ENCODE measurements around the gene TDRD9. TPM values are rescaled to one million over a fixed set of nuclear protein-coding genes. Genes with fewer than 3 reads are reported as not detected.

TDRD9 gene
- total RNA-seq, 2 donors from 2014 or later = 12.0 TPM; not detected in 1

GRCh38 chr14:103941973-103942736 lies 13.9 kb downstream of the TDRD9 start, which contains the start of gene RD3L:
Gene RD3L (minus strand): TSS chr14:103942529. CDS start chr14:103941695, 834 bp downstream.
- Histone ChIP-seq H3K27me3 (replicated peaks; ENCODE audit: insufficient read depth) (no peaks in the 10 kb centered on the region), H3K36me3 (no peaks in the 10 kb centered on the region), H3K9me3 (no peaks in the 10 kb centered on the region), H3K4me1 (ENCODE audit: control insufficient read depth in 1 of 2, low read depth in 2 of 2) (no peaks in the 10 kb centered on the region), H3K27ac (no peak within 1 kb of the TSS), H3K4me3 (no peak within 1 kb of the TSS)
- DNase-seq (ENCODE audit: low spot score) (no peak), ATAC-seq (ENCODE audit: insufficient number of reproducible peaks, low FRiP score, low read depth) (no peak)
- TF ChIP-seq, protein P1, sequence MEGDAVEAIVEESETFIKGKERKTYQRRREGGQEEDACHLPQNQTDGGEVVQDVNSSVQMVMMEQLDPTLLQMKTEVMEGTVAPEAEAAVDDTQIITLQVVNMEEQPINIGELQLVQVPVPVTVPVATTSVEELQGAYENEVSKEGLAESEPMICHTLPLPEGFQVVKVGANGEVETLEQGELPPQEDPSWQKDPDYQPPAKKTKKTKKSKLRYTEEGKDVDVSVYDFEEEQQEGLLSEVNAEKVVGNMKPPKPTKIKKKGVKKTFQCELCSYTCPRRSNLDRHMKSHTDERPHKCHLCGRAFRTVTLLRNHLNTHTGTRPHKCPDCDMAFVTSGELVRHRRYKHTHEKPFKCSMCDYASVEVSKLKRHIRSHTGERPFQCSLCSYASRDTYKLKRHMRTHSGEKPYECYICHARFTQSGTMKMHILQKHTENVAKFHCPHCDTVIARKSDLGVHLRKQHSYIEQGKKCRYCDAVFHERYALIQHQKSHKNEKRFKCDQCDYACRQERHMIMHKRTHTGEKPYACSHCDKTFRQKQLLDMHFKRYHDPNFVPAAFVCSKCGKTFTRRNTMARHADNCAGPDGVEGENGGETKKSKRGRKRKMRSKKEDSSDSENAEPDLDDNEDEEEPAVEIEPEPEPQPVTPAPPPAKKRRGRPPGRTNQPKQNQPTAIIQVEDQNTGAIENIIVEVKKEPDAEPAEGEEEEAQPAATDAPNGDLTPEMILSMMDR (IDR thresholded peaks at IDR 0.05) = no peak

- Histone ChIP-seq H3K4me3 (no peak overlapping the region), H3K27me3 (replicated peaks; ENCODE audit: insufficient read depth) (no peaks in the 10 kb centered on the region), H3K36me3 (no peaks in the 10 kb centered on the region), H3K27ac (no peak overlapping the region), H3K9me3 (no peaks in the 10 kb centered on the region), H3K4me1 (ENCODE audit: control insufficient read depth in 1 of 2, low read depth in 2 of 2) (no peaks in the 10 kb centered on the region)
- TF ChIP-seq, protein P1 (IDR thresholded peaks at IDR 0.05) = no peak
- ATAC-seq (ENCODE audit: insufficient number of reproducible peaks, low FRiP score, low read depth) (no peak), DNase-seq (ENCODE audit: low spot score) (no peak)
Observed at GRCh38 chr14:103943673-103944072, 15.4 kb downstream of the TDRD9 start.

- Histone ChIP-seq H3K27ac (no peak overlapping the region), H3K27me3 (replicated peaks; ENCODE audit: insufficient read depth) (no peaks in the 10 kb centered on the region), H3K9me3 (no peaks in the 10 kb centered on the region), H3K4me1 (ENCODE audit: control insufficient read depth in 1 of 2, low read depth in 2 of 2) (no peaks in the 10 kb centered on the region), H3K4me3 (no peak overlapping the region), H3K36me3 (no peaks in the 10 kb centered on the region)
- no peak for ATAC-seq (ENCODE audit: insufficient number of reproducible peaks, low FRiP score, low read depth)
- no peak for DNase-seq (ENCODE audit: low spot score)
- TF ChIP-seq, protein P1 (IDR thresholded peaks at IDR 0.05) = no peak
Observed at GRCh38 chr14:103946975-103947374, 18.7 kb downstream of the TDRD9 start.

GRCh38 chr14:103948442-103948841 lies 20.2 kb downstream of the TDRD9 start:
- no peak overlapping the region for H3K4me3 ChIP-seq
- no peaks in the 10 kb centered on the region for H3K9me3 ChIP-seq
- no peaks in the 10 kb centered on the region for H3K36me3 ChIP-seq
- no peaks in the 10 kb centered on the region for H3K4me1 ChIP-seq (ENCODE audit: control insufficient read depth in 1 of 2, low read depth in 2 of 2)
- ATAC-seq (ENCODE audit: insufficient number of reproducible peaks, low FRiP score, low read depth) (no peak), DNase-seq (ENCODE audit: low spot score) (no peak)
- H3K27ac ChIP-seq = no peak overlapping the region
- H3K27me3 ChIP-seq (replicated peaks; ENCODE audit: insufficient read depth) = no peaks in the 10 kb centered on the region
- TF ChIP-seq, protein P1 (IDR thresholded peaks at IDR 0.05) = no peak

GRCh38 chr14:103949131-103949790 lies 21.0 kb downstream of the TDRD9 start:
- no peaks in the 10 kb centered on the region for H3K9me3 ChIP-seq
- H3K27ac ChIP-seq = no peak overlapping the region
- ATAC-seq (ENCODE audit: insufficient number of reproducible peaks, low FRiP score, low read depth) (no peak), DNase-seq (ENCODE audit: low spot score) (no peak)
- H3K4me3 ChIP-seq = no peak overlapping the region
- no peaks in the 10 kb centered on the region for H3K4me1 ChIP-seq (ENCODE audit: control insufficient read depth in 1 of 2, low read depth in 2 of 2)
- no peaks in the 10 kb centered on the region for H3K27me3 ChIP-seq (replicated peaks; ENCODE audit: insufficient read depth)
- TF ChIP-seq, protein P1 (IDR thresholded peaks at IDR 0.05) = no peak
- no peaks in the 10 kb centered on the region for H3K36me3 ChIP-seq
